Activated CD4-positive, alpha-beta memory T cell treated with anti-CD3 and anti-CD28 coated beads for 36 hours (primary cell): Measurements from ENCODE around the gene PRR19. TPM values are rescaled to one million over a fixed set of nuclear protein-coding genes. Genes with fewer than 3 reads are reported as not detected.

Experiments used
- CTCF ChIA-PET: fragments of 350-600 bp; sonication (Branson Sonifier 250); formaldehyde crosslinking; loops from one replicate; lab custom pipeline; 2021; ENCODE audit warnings: antibody characterized with exemption, inconsistent platforms; lab: Charles Lee
- POLR2A ChIA-PET: fragments of 350-600 bp; sonication (Branson Sonifier 250); formaldehyde crosslinking; loops from one replicate; lab custom pipeline; 2021; ENCODE audit warnings: antibody characterized with exemption; lab: Charles Lee
- DNase-seq: peaks from one replicate; pipeline ENCODE4 v3.0.0-alpha.2; 2020
- H3K27ac Mint-ChIP-seq: one replicate; pipeline ENCODE4 v1.8.0; 2021; ENCODE audit warnings: mixed read lengths
- H3K27me3 Mint-ChIP-seq: one replicate; pipeline ENCODE4 v1.8.0; 2021; ENCODE audit warnings: mixed read lengths
- H3K36me3 Mint-ChIP-seq: one replicate; pipeline ENCODE4 v1.8.0; 2021; ENCODE audit warnings: mixed read lengths
- H3K4me1 Mint-ChIP-seq: one replicate; pipeline ENCODE4 v1.8.0; 2021; ENCODE audit warnings: low read depth, mixed read lengths
- H3K4me3 Mint-ChIP-seq: one replicate; pipeline ENCODE4 v1.8.0; 2021; ENCODE audit warnings: mild to moderate bottlenecking, mixed read lengths
- H3K9me3 Mint-ChIP-seq: one replicate; pipeline ENCODE4 v1.8.0; 2021; ENCODE audit warnings: mixed read lengths
- intact Hi-C: fragments of 100-400 bp; cut with micrococcal nuclease; formaldehyde crosslinking; loops from one replicate; pipeline ENCODE4 v1.15.1; 2023
- total RNA-seq, 2 experiments: library from RNA; stranded (reverse); gene quantifications; one replicate each; pipeline ENCODE4 v1.2.3, GENCODE V29; 2021

Gene PRR19
- total RNA-seq, 2 experiments from 2014 or later, result 0.61 to 0.81 TPM

GRCh38 chr19:42284591-42285341, 17.2 kb upstream of the PRR19 start:
- Mint-ChIP-seq H3K9me3 (no peaks in the 10 kb centered on the region), H3K36me3 (peaks cover 6% of the 10 kb centered on the region), H3K4me3 (peak overlapping the region; percentile 76), H3K27me3 (no peaks in the 10 kb centered on the region), H3K4me1 (peaks cover 31% of the 10 kb centered on the region), H3K27ac (peak overlapping the region; percentile 72)
- peak; percentile 46 for DNase-seq
- POLR2A ChIA-PET, result interaction anchor here (1.3 to 1.9 kb wide), 3 partner anchors 42 to 152 kb away, joined by 3 to 7 read pairs (median 4); partner anchors contain the start of genes GSK3A and POU2F2
- intact Hi-C loops, result loop anchor here (2.0 kb wide), 1 partner anchor 86 kb away; no protein-coding TSS in a partner anchor
- CTCF ChIA-PET, result interaction anchor here (0.6 to 2.8 kb wide), 3 partner anchors 11 to 45 kb away, joined by 3 to 12 read pairs (median 5); partner anchors contain the start of gene GSK3A

- ChIA-PET CTCF (interaction anchor here (0.8 to 2.8 kb wide), 2 partner anchors 10 to 43 kb away, joined by 5 to 12 read pairs; partner anchors contain the start of gene GSK3A), POLR2A (interaction anchor here (1.5 to 1.9 kb wide), 2 partner anchors 43 to 153 kb away, joined by 4 to 7 read pairs; partner anchors contain the start of genes GSK3A and POU2F2)
- H3K27ac Mint-ChIP-seq, result peak overlapping the region; percentile 19
- no peak for DNase-seq
- H3K27me3 Mint-ChIP-seq, result no peaks in the 10 kb centered on the region
- no peaks in the 10 kb centered on the region for H3K9me3 Mint-ChIP-seq
- peaks cover 9% of the 10 kb centered on the region for H3K36me3 Mint-ChIP-seq
- H3K4me3 Mint-ChIP-seq, result peak overlapping the region; percentile 76
- peaks cover 31% of the 10 kb centered on the region for H3K4me1 Mint-ChIP-seq
- intact Hi-C loops, result loop anchor here (2.0 kb wide), 1 partner anchor 87 kb away; no protein-coding TSS in a partner anchor
Observed at GRCh38 chr19:42285541-42285941, 16.4 kb upstream of the PRR19 start.

- peaks cover 9% of the 10 kb centered on the region for H3K36me3 Mint-ChIP-seq
- peaks cover 31% of the 10 kb centered on the region for H3K4me1 Mint-ChIP-seq
- no peaks in the 10 kb centered on the region for H3K27me3 Mint-ChIP-seq
- peak overlapping the region; percentile 76 for H3K4me3 Mint-ChIP-seq
- ChIA-PET CTCF (interaction anchor here (2.8 kb wide), 1 partner anchor 10 kb away, joined by 12 read pairs; no protein-coding TSS in a partner anchor), POLR2A (no interaction called here)
- intact Hi-C loops, result loop anchor here (2.0 kb wide), 1 partner anchor 87 kb away; no protein-coding TSS in a partner anchor
- peak overlapping the region; percentile 19 for H3K27ac Mint-ChIP-seq
- H3K9me3 Mint-ChIP-seq, result no peaks in the 10 kb centered on the region
- no peak for DNase-seq
Observed at GRCh38 chr19:42285988-42286348, 16.0 kb upstream of the PRR19 start.

- peaks cover 9% of the 10 kb centered on the region for H3K36me3 Mint-ChIP-seq
- ChIA-PET POLR2A (no interaction called here), CTCF (interaction anchor here (2.8 kb wide), 1 partner anchor 9 kb away, joined by 12 read pairs; no protein-coding TSS in a partner anchor)
- H3K4me3 Mint-ChIP-seq, result no peak overlapping the region
- peaks cover 27% of the 10 kb centered on the region for H3K4me1 Mint-ChIP-seq
- intact Hi-C loops, result no loop called here
- no peak for DNase-seq
- H3K9me3 Mint-ChIP-seq, result no peaks in the 10 kb centered on the region
- H3K27ac Mint-ChIP-seq, result peak overlapping the region; percentile 19
- no peaks in the 10 kb centered on the region for H3K27me3 Mint-ChIP-seq
Observed at GRCh38 chr19:42286349-42287016, 15.4 kb upstream of the PRR19 start.

- H3K27me3 Mint-ChIP-seq, result no peaks in the 10 kb centered on the region
- no peak overlapping the region for H3K27ac Mint-ChIP-seq
- intact Hi-C loops, result no loop called here
- ChIA-PET CTCF (interaction anchor here (0.6 to 2.8 kb wide), 4 partner anchors 8 to 154 kb away, joined by 3 to 12 read pairs (median 5); no protein-coding TSS in a partner anchor), POLR2A (no interaction called here)
- H3K4me3 Mint-ChIP-seq, result no peak overlapping the region
- H3K9me3 Mint-ChIP-seq, result no peaks in the 10 kb centered on the region
- no peak for DNase-seq
- peaks cover 25% of the 10 kb centered on the region for H3K4me1 Mint-ChIP-seq
- H3K36me3 Mint-ChIP-seq, result peaks cover 11% of the 10 kb centered on the region
Observed at GRCh38 chr19:42287017-42287826, 14.7 kb upstream of the PRR19 start.

- Mint-ChIP-seq H3K27ac (no peak overlapping the region), H3K9me3 (no peaks in the 10 kb centered on the region), H3K4me3 (no peak overlapping the region), H3K4me1 (peaks cover 20% of the 10 kb centered on the region), H3K27me3 (no peaks in the 10 kb centered on the region), H3K36me3 (peaks cover 11% of the 10 kb centered on the region)
- intact Hi-C loops, result no loop called here
- POLR2A ChIA-PET, result no interaction called here
- DNase-seq, result no peak
- CTCF ChIA-PET, result interaction anchor here (0.6 to 1.4 kb wide), 3 partner anchors 8 to 155 kb away, joined by 3 to 6 read pairs (median 4); no protein-coding TSS in a partner anchor
Observed at GRCh38 chr19:42287827-42288107, 14.2 kb upstream of the PRR19 start.

- Mint-ChIP-seq H3K4me3 (no peak overlapping the region), H3K27ac (no peak overlapping the region), H3K36me3 (peaks cover 14% of the 10 kb centered on the region), H3K4me1 (peaks cover 20% of the 10 kb centered on the region), H3K9me3 (no peaks in the 10 kb centered on the region), H3K27me3 (no peaks in the 10 kb centered on the region)
- CTCF ChIA-PET, result interaction anchor here (1.4 to 2.1 kb wide), 2 partner anchors 9 to 10 kb away, joined by 4 to 6 read pairs; no protein-coding TSS in a partner anchor
- intact Hi-C loops, result no loop called here
- POLR2A ChIA-PET, result no interaction called here
- DNase-seq, result no peak
Observed at GRCh38 chr19:42288387-42288786, 13.5 kb upstream of the PRR19 start.

GRCh38 chr19:42288881-42289555, 12.9 kb upstream of the PRR19 start:
- Mint-ChIP-seq H3K4me1 (peaks cover 20% of the 10 kb centered on the region), H3K36me3 (peaks cover 15% of the 10 kb centered on the region), H3K4me3 (no peak overlapping the region), H3K27me3 (no peaks in the 10 kb centered on the region), H3K9me3 (no peaks in the 10 kb centered on the region), H3K27ac (no peak overlapping the region)
- CTCF ChIA-PET, result interaction anchor here (2.1 kb wide), 1 partner anchor 9 kb away, joined by 4 read pairs; no protein-coding TSS in a partner anchor
- intact Hi-C loops, result no loop called here
- DNase-seq, result no peak
- POLR2A ChIA-PET, result no interaction called here

GRCh38 chr19:42289556-42290041, 12.3 kb upstream of the PRR19 start:
- H3K27me3 Mint-ChIP-seq, result no peaks in the 10 kb centered on the region
- no peak for DNase-seq
- ChIA-PET CTCF (interaction anchor here (2.1 kb wide), 1 partner anchor 8 kb away, joined by 4 read pairs; no protein-coding TSS in a partner anchor), POLR2A (no interaction called here)
- H3K4me1 Mint-ChIP-seq, result peaks cover 20% of the 10 kb centered on the region
- H3K9me3 Mint-ChIP-seq, result no peaks in the 10 kb centered on the region
- no peak overlapping the region for H3K4me3 Mint-ChIP-seq
- H3K27ac Mint-ChIP-seq, result no peak overlapping the region
- intact Hi-C loops, result no loop called here
- peaks cover 15% of the 10 kb centered on the region for H3K36me3 Mint-ChIP-seq

- ChIA-PET CTCF (interaction anchor here (2.1 kb wide), 1 partner anchor 8 kb away, joined by 4 read pairs; no protein-coding TSS in a partner anchor), POLR2A (no interaction called here)
- DNase-seq, result no peak
- Mint-ChIP-seq H3K36me3 (peaks cover 15% of the 10 kb centered on the region), H3K9me3 (no peaks in the 10 kb centered on the region), H3K4me3 (no peak overlapping the region), H3K4me1 (peaks cover 16% of the 10 kb centered on the region), H3K27ac (no peak overlapping the region), H3K27me3 (no peaks in the 10 kb centered on the region)
- intact Hi-C loops, result no loop called here
Observed at GRCh38 chr19:42290136-42290522, 11.8 kb upstream of the PRR19 start.
